Endothelial cell of umbilical vein (primary cell): ENCODE results near the gene NFS1. TPM values are rescaled to one million over a fixed set of nuclear protein-coding genes. Genes with fewer than 3 reads are reported as not detected.

ENCODE experiments used
- BruUV-seq: library from RNA; stranded (reverse); fragments of 400-500 nt; replicated peaks from 2 replicates; lab custom pipeline; 2021; lab: Mats Ljungman, UMichigan
- CTCF ChIA-PET: fragments of 300-600, 350-600 bp; sonication (Branson Sonifier 250); formaldehyde crosslinking; loops from one replicate; lab custom pipeline; 2021; ENCODE audit warnings: antibody characterized with exemption, inconsistent platforms; lab: Charles Lee
- POLR2A ChIA-PET: fragments of 300-600, 350-600 bp; sonication (Branson Sonifier 250); formaldehyde crosslinking; loops from one replicate; lab custom pipeline; 2021; ENCODE audit warnings: antibody characterized with exemption, inconsistent platforms; lab: Charles Lee
- DNase-seq: peaks from one replicate; pipeline ENCODE4 v3.0.0-alpha.2; 2011; ENCODE audit warnings: low read depth, low spot score
- FAIRE-seq: peaks from 2 replicates; lab custom pipeline; 2011; peaks lifted over from hg19 to GRCh38; lab: Jason Lieb, UNC
- H2AFZ ChIP-seq: 2 replicates; pipeline ENCODE4 v1.6.0; 2012; ENCODE audit warnings: low read depth, low read length, control low read depth, inconsistent platforms
- H3K27ac ChIP-seq: 2 replicates; pipeline ENCODE4 v1.5.1; 2011; ENCODE audit warnings: low read depth, mild to moderate bottlenecking, control low read depth, low read length, moderate library complexity; ENCODE audit not compliant: insufficient read depth
- H3K27me3 ChIP-seq, 2 experiments: 2 replicates each; pipeline versions ENCODE4 v1.6.0 to v1.6.1; 2011; ENCODE audit warnings: low read length in 2 of 2, mixed read lengths in 1 of 2; ENCODE audit not compliant: control insufficient read depth in 2 of 2, insufficient read depth in 2 of 2
- H3K36me3 ChIP-seq, 2 experiments: 2 replicates in 1 of 2; 3 replicates in 1 of 2; pipeline ENCODE4 v1.5.1; 2011; ENCODE audit warnings: low read length in 2 of 2, mild to moderate bottlenecking in 1 of 2, moderate library complexity in 1 of 2; ENCODE audit not compliant: control insufficient read depth in 2 of 2, insufficient read depth in 2 of 2; ENCODE audit errors: extremely low read depth in 1 of 2
- H3K4me1 ChIP-seq: 3 replicates; pipeline ENCODE4 v1.5.1; 2011; ENCODE audit warnings: mild to moderate bottlenecking, low read length; ENCODE audit not compliant: control insufficient read depth, insufficient read depth; ENCODE audit errors: extremely low read depth
- H3K4me2 ChIP-seq: 2 replicates; pipeline ENCODE4 v1.6.1; 2011; ENCODE audit warnings: low read length, control low read depth, mixed read lengths; ENCODE audit not compliant: insufficient read depth
- H3K4me3 ChIP-seq, 3 experiments: fragments of 200-600 bp in 1 of 3; sonication (generic), shearing (Covaris generic) in 1 of 3; replicated peaks in 1 of 3; 2 replicates each; pipeline ENCODE4 v1.5.1; 2011 to 2016; ENCODE audit warnings: control low read depth in 3 of 3, low read length in 3 of 3, mild to moderate bottlenecking in 2 of 3, inconsistent platforms in 1 of 3, low read depth in 1 of 3, moderate library complexity in 1 of 3; ENCODE audit not compliant: insufficient read depth in 1 of 3
- H3K79me2 ChIP-seq: 2 replicates; pipeline ENCODE4 v1.6.0; 2012; ENCODE audit warnings: low read length, inconsistent platforms; ENCODE audit not compliant: control insufficient read depth, insufficient read depth
- H3K9ac ChIP-seq: replicated peaks from 2 replicates; pipeline ENCODE3; 2011; ENCODE audit warnings: low read length, control low read depth; ENCODE audit not compliant: insufficient read depth; ENCODE audit errors: extremely low read depth
- H3K9me1 ChIP-seq: replicated peaks from 3 replicates; pipeline ENCODE4 v1.6.0; 2011; ENCODE audit warnings: mild to moderate bottlenecking, low read length; ENCODE audit not compliant: control insufficient read depth, insufficient read depth; ENCODE audit errors: extremely low read depth
- H3K9me3 ChIP-seq: replicated peaks from 2 replicates; pipeline ENCODE4 v1.5.1; 2012; ENCODE audit warnings: low read length, inconsistent platforms; ENCODE audit not compliant: control insufficient read depth, insufficient read depth
- H4K20me1 ChIP-seq: replicated peaks from 2 replicates; pipeline ENCODE3; 2011; ENCODE audit warnings: mild to moderate bottlenecking, low read length; ENCODE audit not compliant: control insufficient read depth, insufficient read depth; ENCODE audit errors: extremely low read depth
- CTCF ChIP-seq, 2 donors: IDR thresholded peaks; 1 replicate in 1 of 2; 2 replicates in 1 of 2; pipeline ENCODE4 v1.5.1; 2011; ENCODE audit warnings: low read length in 2 of 2, mild to moderate bottlenecking in 2 of 2, moderate library complexity in 2 of 2, control low read depth in 1 of 2, inconsistent platforms in 1 of 2, low read depth in 1 of 2; ENCODE audit not compliant: insufficient read depth in 1 of 2; ENCODE audit errors: extremely low read depth in 1 of 2
- EZH2 ChIP-seq: IDR thresholded peaks from 2 replicates; pipeline ENCODE4 v1.6.1; 2012; ENCODE audit warnings: borderline replicate concordance, low read depth, mild to moderate bottlenecking, moderate library complexity, low read length, inconsistent platforms; ENCODE audit not compliant: severe bottlenecking
- FOS ChIP-seq: IDR thresholded peaks from 2 replicates; pipeline ENCODE4 v1.6.1; 2011; ENCODE audit warnings: mild to moderate bottlenecking, low read length, moderate library complexity, borderline replicate concordance; ENCODE audit not compliant: insufficient read depth
- GATA2 ChIP-seq: IDR thresholded peaks from 2 replicates; pipeline ENCODE4 v1.7.0; 2011; ENCODE audit warnings: low read depth, mild to moderate bottlenecking, moderate library complexity, mixed read lengths, low read length; ENCODE audit not compliant: insufficient read length, insufficient read depth
- JUN ChIP-seq: IDR thresholded peaks from 2 replicates; pipeline ENCODE4 v1.6.1; 2011; ENCODE audit warnings: borderline replicate concordance, low read depth; ENCODE audit not compliant: insufficient read length, insufficient read depth
- MAX ChIP-seq: IDR thresholded peaks from 2 replicates; pipeline ENCODE4 v1.6.1; 2011; ENCODE audit not compliant: insufficient read depth, insufficient read length
- MYC ChIP-seq: IDR thresholded peaks from one replicate; pipeline ENCODE4 v1.6.1; 2011; ENCODE audit warnings: mild to moderate bottlenecking, low read depth, low read length
- POLR2A ChIP-seq: IDR thresholded peaks from 2 replicates; pipeline ENCODE4 v1.6.1; 2012; ENCODE audit warnings: low read depth, mild to moderate bottlenecking, control low read depth, low read length
- POLR2AphosphoS5 ChIP-seq: IDR thresholded peaks from 2 replicates; pipeline ENCODE4 v1.6.1; 2012; ENCODE audit warnings: low read depth, mild to moderate bottlenecking, control low read depth, low read length, moderate library complexity; ENCODE audit not compliant: insufficient read depth
- dilution Hi-C: fragments of 300-500 bp; cut with MboI; formaldehyde crosslinking; loops from one replicate; pipeline ENCODE4 v1.15.0; 2019; ENCODE audit warnings: low sequenced_read_pairs; ENCODE audit not compliant: extremely low pct_ligation_motif_present
- intact Hi-C: fragments of 100-400 bp; cut with micrococcal nuclease; formaldehyde crosslinking; loops from one replicate; pipeline ENCODE4 v1.10.0; 2022
- polyA plus RNA-seq, 4 experiments: library from polyadenylated mRNA; depleted of rRNA in 3 of 4; stranded (reverse) in 3 of 4; unstranded in 1 of 4; fragments of >200 nt; gene quantifications; 2 replicates each; pipeline versions ENCODE4 v1.2.1 to v1.2.3, GENCODE V29; 2011 to 2012; ENCODE audit warnings: missing spikeins in 1 of 4
- total RNA-seq: library from RNA; stranded (reverse); gene quantifications from 2 replicates; pipeline ENCODE4 v1.2.3, GENCODE V29; 2021

The NFS1 gene
- total and polyA plus RNA-seq, 2 donors (not counting 3 experiments of a cell fraction or from before 2014, with no cell fraction given): 25.1 to 28.4 TPM

GRCh38 chr20:35650632-35651031 is 48.5 kb downstream of the NFS1 start:
- TF ChIP-seq POLR2AphosphoS5: no peak
- no peak for TF ChIP-seq CTCF (IDR thresholded peaks at IDR 0.05; ENCODE audit: extremely low read depth in 1 of 2, insufficient read depth in 1 of 2, low read depth in 1 of 2, low read length in 2 of 2)
- no peak for TF ChIP-seq MAX
- TF ChIP-seq EZH2: no peak
- TF ChIP-seq POLR2A: no peak
- no peak for TF ChIP-seq GATA2
- no peak for TF ChIP-seq FOS
- TF ChIP-seq JUN: no peak
- no peak for TF ChIP-seq MYC
- Histone ChIP-seq H3K4me1 (no peaks in the 10 kb centered on the region), H3K27ac (no peak overlapping the region), H3K27me3 (no peaks in the 10 kb centered on the region), H3K36me3 (peaks cover 19 to 21% of the 10 kb centered on the region in 2 experiments), H3K4me3 (no peak overlapping the region), H3K9ac (no peak overlapping the region), H3K9me1 (no peaks in the 10 kb centered on the region), H2AFZ (no peak overlapping the region), H3K9me3 (no peaks in the 10 kb centered on the region), H3K79me2 (peaks cover 87% of the 10 kb centered on the region), H4K20me1 (peaks cover 10% of the 10 kb centered on the region), H3K4me2 (no peak overlapping the region)
- dilution Hi-C loops: no loop called here
- ChIA-PET POLR2A (no interaction called here), CTCF (no interaction called here)
- BruUV-seq: no TSS peak
- FAIRE-seq: no peak
- intact Hi-C loops: no loop called here
- DNase-seq: no peak
